ENCODE measurements around the gene C20orf144. TPM values are rescaled to one million over a fixed set of nuclear protein-coding genes. Genes with fewer than 3 reads are reported as not detected.

Gene C20orf144
- total and polyA plus RNA-seq, 2 donors from 2014 or later, result 0.16 TPM; not detected in 1

GRCh38 chr20:33679758-33680485, 17.8 kb downstream of the C20orf144 start:
- H3K4me3 ChIP-seq (ENCODE audit: low read length in 3 of 3), result no peak overlapping the region
- H3K27me3 ChIP-seq (ENCODE audit: control insufficient read depth, insufficient read depth, low read length), result no peaks in the 10 kb centered on the region
- TF ChIP-seq CTCF (IDR thresholded peaks at IDR 0.05; ENCODE audit: borderline replicate concordance, extremely low read depth, insufficient read depth), result no peak
- H3K9me3 ChIP-seq (ENCODE audit: control insufficient read depth in 2 of 3, insufficient read depth in 1 of 3, low read length in 3 of 3), result no peaks in the 10 kb centered on the region
- intact Hi-C loops (cut with DNase I), result no loop called here
- no peak for FAIRE-seq
- peak in 1 of 5 donors; percentile 66 for DNase-seq
- H3K9ac ChIP-seq (ENCODE audit: low read length in 3 of 3), result no peak overlapping the region
- no peaks in the 10 kb centered on the region for H3K36me3 ChIP-seq (ENCODE audit: control insufficient read depth in 2 of 3, insufficient read depth in 3 of 3, low read length in 3 of 3)
- peaks cover 0 to 4% (median 0%) of the 10 kb centered on the region in 3 donors for H3K4me1 ChIP-seq (ENCODE audit: control insufficient read depth in 2 of 3, insufficient read depth in 2 of 3, low read depth in 1 of 3, low read length in 3 of 3)
- H3K27ac ChIP-seq (ENCODE audit: low read depth in 2 of 2, low read length in 2 of 2), result no peak overlapping the region

GRCh38 chr20:33680686-33681085, 18.6 kb downstream of the C20orf144 start:
- no peak overlapping the region for H3K9ac ChIP-seq (ENCODE audit: low read length in 3 of 3)
- no peaks in the 10 kb centered on the region for H3K36me3 ChIP-seq (ENCODE audit: control insufficient read depth in 2 of 3, insufficient read depth in 3 of 3, low read length in 3 of 3)
- peaks cover 0 to 3% (median 0%) of the 10 kb centered on the region in 3 donors for H3K4me1 ChIP-seq (ENCODE audit: control insufficient read depth in 2 of 3, insufficient read depth in 2 of 3, low read depth in 1 of 3, low read length in 3 of 3)
- no peaks in the 10 kb centered on the region for H3K27me3 ChIP-seq (ENCODE audit: control insufficient read depth, insufficient read depth, low read length)
- DNase-seq (no peak), FAIRE-seq (no peak)
- no peak overlapping the region for H3K27ac ChIP-seq (ENCODE audit: low read depth in 2 of 2, low read length in 2 of 2)
- no peaks in the 10 kb centered on the region for H3K9me3 ChIP-seq (ENCODE audit: control insufficient read depth in 2 of 3, insufficient read depth in 1 of 3, low read length in 3 of 3)
- intact Hi-C loops (cut with DNase I), result no loop called here
- TF ChIP-seq CTCF (IDR thresholded peaks at IDR 0.05; ENCODE audit: borderline replicate concordance, extremely low read depth, insufficient read depth), result no peak
- no peak overlapping the region for H3K4me3 ChIP-seq (ENCODE audit: low read length in 3 of 3)

GRCh38 chr20:33681288-33681687, 19.2 kb downstream of the C20orf144 start:
- H3K9me3 ChIP-seq (ENCODE audit: control insufficient read depth in 2 of 3, insufficient read depth in 1 of 3, low read length in 3 of 3), result no peaks in the 10 kb centered on the region
- no peak overlapping the region for H3K4me3 ChIP-seq (ENCODE audit: low read length in 3 of 3)
- no peaks in the 10 kb centered on the region for H3K36me3 ChIP-seq (ENCODE audit: control insufficient read depth in 2 of 3, insufficient read depth in 3 of 3, low read length in 3 of 3)
- no peaks in the 10 kb centered on the region for H3K27me3 ChIP-seq (ENCODE audit: control insufficient read depth, insufficient read depth, low read length)
- H3K27ac ChIP-seq (ENCODE audit: low read depth in 2 of 2, low read length in 2 of 2), result no peak overlapping the region
- no peak for TF ChIP-seq CTCF (IDR thresholded peaks at IDR 0.05; ENCODE audit: borderline replicate concordance, extremely low read depth, insufficient read depth)
- no peak overlapping the region for H3K9ac ChIP-seq (ENCODE audit: low read length in 3 of 3)
- no peak for DNase-seq
- intact Hi-C loops (cut with DNase I), result no loop called here
- peaks cover 0 to 3% (median 0%) of the 10 kb centered on the region in 3 donors for H3K4me1 ChIP-seq (ENCODE audit: control insufficient read depth in 2 of 3, insufficient read depth in 2 of 3, low read depth in 1 of 3, low read length in 3 of 3)
- FAIRE-seq, result no peak

Data from kidney (tissue), 14 donors.